H1 (cell line): ENCODE results near the gene FAM181B. TPM values are rescaled to one million over a fixed set of nuclear protein-coding genes. Genes with fewer than 3 reads are reported as not detected.

Experiments used
- CTCF ChIA-PET: fragments of 300-600 bp; sonication (Branson Sonifier 250); formaldehyde crosslinking; loops from one replicate; lab custom pipeline; 2021; ENCODE audit not compliant: partially characterized antibody; lab: Charles Lee
- POLR2A ChIA-PET: fragments of 300-600 bp; sonication (Branson Sonifier 250); formaldehyde crosslinking; loops from one replicate; lab custom pipeline; 2021; ENCODE audit warnings: inconsistent platforms; ENCODE audit not compliant: partially characterized antibody; lab: Charles Lee
- DNase-seq, 2 experiments: peaks; one replicate each; pipeline versions ENCODE4 v3.0.0 to v3.0.0-alpha.2; 2010 to 2022; ENCODE audit warnings: low spot score in 2 of 2, low read depth in 1 of 2, mixed read lengths in 1 of 2
- FAIRE-seq: peaks from 2 replicates; lab custom pipeline; 2011; peaks lifted over from hg19 to GRCh38; lab: Jason Lieb, UNC
- H2AFZ ChIP-seq: 2 replicates; pipeline ENCODE4 v1.8.1; 2012; ENCODE audit warnings: low read length, inconsistent platforms
- H2AK5ac ChIP-seq: 2 replicates; pipeline ENCODE4 v1.6.1; 2013; ENCODE audit warnings: low read depth, low read length
- H2BK120ac ChIP-seq: replicated peaks from 2 replicates; pipeline ENCODE3; 2013; ENCODE audit warnings: low read depth, low read length, inconsistent platforms
- H2BK12ac ChIP-seq: 2 replicates; pipeline ENCODE4 v1.6.1; 2013; ENCODE audit warnings: low read depth, low read length
- H2BK15ac ChIP-seq: 2 replicates; pipeline ENCODE4 v1.6.1; 2013; ENCODE audit warnings: low read length
- H2BK20ac ChIP-seq: 2 replicates; pipeline ENCODE4 v1.6.1; 2013; ENCODE audit warnings: low read length
- H2BK5ac ChIP-seq: 2 replicates; pipeline ENCODE4 v1.6.1; 2013; ENCODE audit warnings: low read depth, low read length
- H3K14ac ChIP-seq: 2 replicates; pipeline ENCODE4 v1.6.1; 2013; ENCODE audit warnings: inconsistent platforms; ENCODE audit not compliant: insufficient read length
- H3K18ac ChIP-seq: 2 replicates; pipeline ENCODE4 v1.6.1; 2013; ENCODE audit warnings: low read length; ENCODE audit errors: extremely low read depth
- H3K23ac ChIP-seq: 2 replicates; pipeline ENCODE4 v1.6.1; 2013; ENCODE audit warnings: inconsistent platforms; ENCODE audit not compliant: insufficient read length
- H3K23me2 ChIP-seq: 2 replicates; pipeline ENCODE4 v1.6.1; 2013; ENCODE audit warnings: low read depth, low read length
- H3K27ac ChIP-seq: 2 replicates; pipeline ENCODE4 v1.6.1; 2011; ENCODE audit warnings: low read depth, low read length, inconsistent platforms
- H3K27me3 ChIP-seq, 4 experiments: replicated peaks in 1 of 4; 1 replicate in 1 of 4; 2 replicates in 3 of 4; pipeline versions ENCODE4 v1.6.1 to v1.8.1; 2011 to 2013; ENCODE audit warnings: low read length in 3 of 4, mild to moderate bottlenecking in 3 of 4, inconsistent platforms in 2 of 4, mixed read lengths in 2 of 4, moderate library complexity in 1 of 4; ENCODE audit not compliant: control insufficient read depth in 3 of 4, insufficient read depth in 3 of 4; ENCODE audit errors: extremely low read depth in 1 of 4
- H3K36me3 ChIP-seq, 4 experiments: 2 replicates each; pipeline versions ENCODE4 v1.6.1 to v1.8.1; 2011 to 2013; ENCODE audit warnings: mild to moderate bottlenecking in 4 of 4, low read length in 3 of 4, moderate library complexity in 2 of 4, control low read depth in 1 of 4, inconsistent platforms in 1 of 4; ENCODE audit not compliant: insufficient read depth in 4 of 4, control insufficient read depth in 2 of 4
- H3K4ac ChIP-seq: replicated peaks from 2 replicates; pipeline ENCODE3; 2013; ENCODE audit warnings: low read length, low read depth, mixed read lengths, inconsistent platforms; ENCODE audit not compliant: insufficient read length
- H3K4me1 ChIP-seq, 4 experiments: replicated peaks in 1 of 4; 1 replicate in 1 of 4; 2 replicates in 3 of 4; pipeline versions ENCODE4 v1.6.1 to v1.8.1; 2011 to 2013; ENCODE audit warnings: low read length in 3 of 4, inconsistent platforms in 2 of 4, mixed read lengths in 1 of 4; ENCODE audit not compliant: insufficient read depth in 4 of 4, control insufficient read depth in 3 of 4
- H3K4me2 ChIP-seq, 2 experiments: 2 replicates each; pipeline versions ENCODE4 v1.6.1 to v1.8.1; 2011 to 2013; ENCODE audit warnings: low read depth in 2 of 2, low read length in 2 of 2, control low read depth in 1 of 2, inconsistent platforms in 1 of 2, mild to moderate bottlenecking in 1 of 2; ENCODE audit not compliant: insufficient read depth in 1 of 2
- H3K4me3 ChIP-seq, 4 experiments: fragments of 200-600, 300-600 bp in 1 of 4; sonication (generic), shearing (Covaris generic), sonication (Bioruptor Twin) in 1 of 4; 2 replicates each; pipeline versions ENCODE4 v1.5.1 to v1.8.1; 2011 to 2016; ENCODE audit warnings: low read length in 4 of 4, low read depth in 3 of 4, control low read depth in 2 of 4, inconsistent platforms in 2 of 4, mild to moderate bottlenecking in 2 of 4, mixed read lengths in 1 of 4, moderate library complexity in 1 of 4; ENCODE audit not compliant: insufficient read depth in 2 of 4; ENCODE audit errors: extremely low read depth in 1 of 4
- H3K56ac ChIP-seq: replicated peaks from 2 replicates; pipeline ENCODE3; 2013; ENCODE audit warnings: low read depth, mild to moderate bottlenecking, mixed read lengths, low read length, inconsistent platforms; ENCODE audit not compliant: insufficient read length
- H3K79me1 ChIP-seq: 2 replicates; pipeline ENCODE4 v1.6.1; 2013; ENCODE audit warnings: low read depth, low read length, control low read depth
- H3K79me2 ChIP-seq, 2 experiments: 2 replicates each; pipeline versions ENCODE4 v1.6.1 to v1.8.1; 2012 to 2013; ENCODE audit warnings: low read length in 2 of 2, mild to moderate bottlenecking in 2 of 2, inconsistent platforms in 1 of 2; ENCODE audit not compliant: insufficient read depth in 2 of 2, control insufficient read depth in 1 of 2
- H3K9ac ChIP-seq, 4 experiments: replicated peaks in 1 of 4; 1 replicate in 1 of 4; 2 replicates in 3 of 4; pipeline versions ENCODE4 v1.6.1 to v1.8.1; 2011 to 2013; ENCODE audit warnings: low read depth in 3 of 4, low read length in 3 of 4, control low read depth in 2 of 4, mild to moderate bottlenecking in 2 of 4, moderate library complexity in 2 of 4, inconsistent platforms in 1 of 4; ENCODE audit errors: extremely low read depth in 1 of 4
- H3K9me3 ChIP-seq, 2 experiments: 2 replicates each; pipeline versions ENCODE4 v1.6.1 to v1.8.1; 2012 to 2013; ENCODE audit warnings: mild to moderate bottlenecking in 2 of 2, moderate library complexity in 2 of 2, control low read depth in 1 of 2, inconsistent platforms in 1 of 2, low read depth in 1 of 2, low read length in 1 of 2, mixed read lengths in 1 of 2; ENCODE audit not compliant: insufficient read depth in 2 of 2
- H4K20me1 ChIP-seq, 2 experiments: replicated peaks in 1 of 2; 2 replicates each; pipeline versions ENCODE3 to v1.8.1; 2011 to 2013; ENCODE audit warnings: inconsistent platforms in 2 of 2, low read length in 2 of 2, mild to moderate bottlenecking in 1 of 2; ENCODE audit not compliant: insufficient read depth in 2 of 2, control insufficient read depth in 1 of 2
- H4K5ac ChIP-seq: 2 replicates; pipeline ENCODE4 v1.6.1; 2013; ENCODE audit warnings: low read length, low read depth, mixed read lengths, inconsistent platforms; ENCODE audit not compliant: insufficient read length
- H4K8ac ChIP-seq: 2 replicates; pipeline ENCODE4 v1.8.0; 2013; ENCODE audit warnings: mild to moderate bottlenecking, moderate library complexity, low read length, inconsistent platforms; ENCODE audit not compliant: insufficient read depth; ENCODE audit errors: extremely low read depth
- H4K91ac ChIP-seq: replicated peaks from 2 replicates; pipeline ENCODE3; 2013; ENCODE audit warnings: low read length, mixed read lengths, inconsistent platforms; ENCODE audit not compliant: insufficient read length
- ASH2L ChIP-seq: fragments of 200-600, 300-600 bp; sonication (generic); IDR thresholded peaks from one replicate; pipeline ENCODE4 v1.7.1; 2017; ENCODE audit warnings: low read length
- CEBPB ChIP-seq: IDR thresholded peaks from 2 replicates; pipeline ENCODE4 v1.6.1; 2012; ENCODE audit warnings: low read depth, low read length
- GTF2F1 ChIP-seq: IDR thresholded peaks from 2 replicates; pipeline ENCODE4 v1.6.1; 2012; ENCODE audit warnings: low read depth, low read length, improper control_type of control experiment, borderline replicate concordance
- KDM4A ChIP-seq: IDR thresholded peaks from one replicate; pipeline ENCODE4 v1.7.1; 2012; ENCODE audit warnings: low read depth, mild to moderate bottlenecking, moderate library complexity, low read length, inconsistent platforms; ENCODE audit not compliant: severe bottlenecking
- RBBP5 ChIP-seq: IDR thresholded peaks from 2 replicates; pipeline ENCODE4 v1.7.1; 2012; ENCODE audit warnings: low read depth, mild to moderate bottlenecking, inconsistent platforms, low read length, moderate library complexity, borderline replicate concordance
- RFX5 ChIP-seq: IDR thresholded peaks from 2 replicates; pipeline ENCODE4 v1.6.1; 2011; ENCODE audit warnings: low read depth, low read length, improper control_type of control experiment, borderline replicate concordance
- SUZ12 ChIP-seq: fragments of 200-600 bp; sonication (generic); IDR thresholded peaks from 2 replicates; pipeline ENCODE4 v1.6.1; 2012; ENCODE audit warnings: mild to moderate bottlenecking, inconsistent platforms, low read length, moderate library complexity, mixed read lengths
- ZNF274 ChIP-seq: IDR thresholded peaks from 2 replicates; pipeline ENCODE4 v1.7.0; 2012; ENCODE audit warnings: low read length, borderline replicate concordance; ENCODE audit errors: extremely low read depth
- polyA plus RNA-seq, 7 experiments: library from polyadenylated mRNA; depleted of rRNA in 3 of 7; stranded (reverse) in 5 of 7; unstranded in 2 of 7; fragments of >200 nt in 5 of 7; fragments of 200-250 nt in 2 of 7; gene quantifications; 1 replicate in 5 of 7; 2 replicates in 1 of 7; 4 replicates in 1 of 7; pipeline versions ENCODE4 v1.2.1 to v1.2.3, GENCODE V29; 2011 to 2013; ENCODE audit warnings: missing spikeins in 2 of 7, mixed read lengths in 2 of 7
- total RNA-seq: library from RNA; stranded (reverse); fragmentation: NEBNext Ultra II Directional; extraction: Animal tissue kit (Norgen Biotek cat#: 25700); gene quantifications from 2 replicates; pipeline ENCODE4 v1.2.1, GENCODE V29; 2021

Gene FAM181B
- total and polyA plus RNA-seq, 2 of the 8 experiments (the other 6 are each of a cell fraction or from before 2014, with no cell fraction given): 0.21 to 0.37 TPM

- no peak overlapping the region for H2BK12ac ChIP-seq
- no peaks in the 10 kb centered on the region; the same call in 1 of the 2 replicates for H3K23me2 ChIP-seq
- H3K4me3 ChIP-seq: no peak overlapping the region
- CTCF ChIA-PET: interaction anchor here (1.1 to 2.9 kb wide), 5 partner anchors 10 to 18 kb away, joined by 3 to 19 read pairs (median 5); no protein-coding TSS in a partner anchor
- no peak overlapping the region for H2AK5ac ChIP-seq
- DNase-seq: no peak
- no peak overlapping the region for H3K56ac ChIP-seq
- H2BK120ac ChIP-seq: no peak overlapping the region
- H3K4me1 ChIP-seq: no peaks in the 10 kb centered on the region
- no peaks in the 10 kb centered on the region for H3K79me2 ChIP-seq
- H3K23ac ChIP-seq: no peak overlapping the region
- H4K20me1 ChIP-seq: no peaks in the 10 kb centered on the region
- no peak overlapping the region for H3K4me2 ChIP-seq
- POLR2A ChIA-PET: no interaction called here
- no peak overlapping the region for H3K18ac ChIP-seq
- no peak overlapping the region for H4K5ac ChIP-seq
- no peaks in the 10 kb centered on the region for H3K36me3 ChIP-seq
- no peak overlapping the region for H3K27ac ChIP-seq
- no peak overlapping the region for H3K4ac ChIP-seq
- no peak overlapping the region for H3K9ac ChIP-seq
- TF ChIP-seq KDM4A: no peak
- TF ChIP-seq ZNF274: no peak
- TF ChIP-seq RBBP5: no peak
- TF ChIP-seq RFX5: no peak
- TF ChIP-seq ASH2L: no peak
- TF ChIP-seq SUZ12: no peak
- TF ChIP-seq GTF2F1: no peak
- TF ChIP-seq CEBPB: no peak
- H2AFZ ChIP-seq: no peak overlapping the region
- no peak overlapping the region for H4K8ac ChIP-seq
- H3K79me1 ChIP-seq: no peaks in the 10 kb centered on the region
- no peaks in the 10 kb centered on the region for H3K27me3 ChIP-seq
- H3K9me3 ChIP-seq: no peaks in the 10 kb centered on the region
- no peak overlapping the region for H2BK5ac ChIP-seq
- FAIRE-seq: no peak
- no peak overlapping the region for H3K14ac ChIP-seq
- no peak overlapping the region for H2BK20ac ChIP-seq
- H4K91ac ChIP-seq: no peak overlapping the region
- H2BK15ac ChIP-seq: no peak overlapping the region
Observed at GRCh38 chr11:82711648-82712047, 22.0 kb downstream of the FAM181B start.
